CD8-positive, alpha-beta memory T cell (primary cell): ENCODE results near the gene TSPYL6. TPM values are rescaled to one million over a fixed set of nuclear protein-coding genes. Genes with fewer than 3 reads are reported as not detected.

Source experiments
- CTCF ChIA-PET: fragments of 350-600 bp; sonication (Branson Sonifier 250); formaldehyde crosslinking; loops from one replicate; lab custom pipeline; 2021; ENCODE audit warnings: antibody characterized with exemption; lab: Charles Lee
- POLR2A ChIA-PET: fragments of 350-600 bp; sonication (Branson Sonifier 250); formaldehyde crosslinking; loops from one replicate; lab custom pipeline; 2021; ENCODE audit warnings: antibody characterized with exemption; lab: Charles Lee
- DNase-seq, 5 donors: peaks; one replicate each; pipeline versions ENCODE4 v3.0.0 to v3.0.0-alpha.2; 2020 to 2022; ENCODE audit warnings: mixed read lengths in 1 of 5
- H3K27ac ChIP-seq: one replicate; pipeline ENCODE4 v1.7.0; 2013; ENCODE audit warnings: low read depth, mild to moderate bottlenecking, low read length, moderate library complexity
- H3K27me3 ChIP-seq: 2 replicates; pipeline ENCODE4 v1.7.0; 2013; ENCODE audit warnings: low read length, mild to moderate bottlenecking; ENCODE audit not compliant: insufficient read depth, poor library complexity, severe bottlenecking
- H3K36me3 ChIP-seq: 2 replicates; pipeline ENCODE4 v1.7.0; 2013; ENCODE audit warnings: mild to moderate bottlenecking, low read length, moderate library complexity; ENCODE audit not compliant: insufficient read depth
- H3K4me1 ChIP-seq: 2 replicates; pipeline ENCODE4 v1.7.0; 2013; ENCODE audit warnings: mild to moderate bottlenecking, low read length, moderate library complexity; ENCODE audit not compliant: insufficient read depth
- H3K4me3 ChIP-seq: 2 replicates; pipeline ENCODE4 v1.7.0; 2013; ENCODE audit warnings: mild to moderate bottlenecking, low read length
- H3K9me3 ChIP-seq: 2 replicates; pipeline ENCODE4 v1.7.0; 2013; ENCODE audit warnings: mild to moderate bottlenecking, low read length
- H3K27ac Mint-ChIP-seq, 8 donors: one replicate each; pipeline ENCODE4 v1.8.0; 2020 to 2021; ENCODE audit warnings: mixed read lengths in 8 of 8, mild to moderate bottlenecking in 6 of 8, inconsistent platforms in 3 of 8, moderate library complexity in 3 of 8
- H3K27me3 Mint-ChIP-seq, 2 donors: one replicate each; pipeline ENCODE4 v1.8.0; 2020 to 2021; ENCODE audit warnings: mixed read lengths in 2 of 2, mild to moderate bottlenecking in 1 of 2, moderate library complexity in 1 of 2
- H3K36me3 Mint-ChIP-seq, 3 donors: one replicate each; pipeline ENCODE4 v1.8.0; 2020 to 2021; ENCODE audit warnings: mixed read lengths in 3 of 3, inconsistent platforms in 1 of 3, mild to moderate bottlenecking in 1 of 3
- H3K4me1 Mint-ChIP-seq, 3 donors: one replicate each; pipeline ENCODE4 v1.8.0; 2020 to 2021; ENCODE audit warnings: mixed read lengths in 3 of 3, inconsistent platforms in 1 of 3, mild to moderate bottlenecking in 1 of 3
- H3K4me3 Mint-ChIP-seq, 7 donors: one replicate each; pipeline ENCODE4 v1.8.0; 2020 to 2021; ENCODE audit warnings: mixed read lengths in 7 of 7, mild to moderate bottlenecking in 6 of 7, moderate library complexity in 4 of 7, inconsistent platforms in 2 of 7
- H3K9me3 Mint-ChIP-seq, 5 donors: one replicate each; pipeline ENCODE4 v1.8.0; 2020 to 2022; ENCODE audit warnings: mixed read lengths in 5 of 5, mild to moderate bottlenecking in 3 of 5, moderate library complexity in 2 of 5, inconsistent platforms in 1 of 5
- polyA plus RNA-seq: library from polyadenylated mRNA; unstranded; fragments of 300-500 nt; fragmentation: Illumina TruSeq; gene quantifications from one replicate; pipeline ENCODE4 v1.2.3, GENCODE V29; 2021
- total RNA-seq, 2 experiments: library from RNA; stranded (reverse); gene quantifications; one replicate each; pipeline ENCODE4 v1.2.3, GENCODE V29; 2021

Gene TSPYL6
- total and polyA plus RNA-seq, 3 experiments from 2014 or later, result not detected

DNA sequence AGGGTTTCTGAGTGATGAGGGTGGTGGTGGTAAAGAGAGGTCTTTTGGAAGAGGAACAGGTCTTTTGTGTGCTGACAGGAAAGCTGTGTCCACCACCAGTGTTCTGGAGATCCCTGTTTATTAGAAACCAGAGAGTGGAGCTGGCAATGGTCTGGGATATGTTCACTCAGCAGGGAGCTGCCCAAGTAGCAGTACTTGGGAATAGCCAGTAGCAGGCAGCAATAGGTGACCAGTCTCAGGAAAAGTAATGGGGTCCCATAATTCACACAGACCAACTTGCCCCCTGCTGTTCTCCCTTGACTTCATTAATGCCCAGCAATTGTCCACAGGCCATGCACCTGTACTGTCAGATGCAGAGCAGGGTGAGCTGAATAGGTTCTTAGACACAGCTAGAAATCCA, 1.8 kb downstream of the TSPYL6 start:
- Mint-ChIP-seq H3K27me3 (no peaks in the 10 kb centered on the region), H3K9me3 (peaks cover 0 to 4% (median 0%) of the 10 kb centered on the region in 5 donors), H3K27ac (peak overlapping the region in 1 of 8 donors; percentile 28), H3K4me3 (no peak overlapping the region), H3K4me1 (no peaks in the 10 kb centered on the region), H3K36me3 (peaks cover 8 to 30% (median 20%) of the 10 kb centered on the region in 3 donors)
- POLR2A ChIA-PET, result no interaction called here
- no peak for DNase-seq
- Histone ChIP-seq H3K36me3 (no peaks in the 10 kb centered on the region), H3K27me3 (no peaks in the 10 kb centered on the region), H3K27ac (no peak overlapping the region), H3K9me3 (no peaks in the 10 kb centered on the region), H3K4me1 (no peaks in the 10 kb centered on the region), H3K4me3 (no peak overlapping the region)
- CTCF ChIA-PET, result no interaction called here

DNA sequence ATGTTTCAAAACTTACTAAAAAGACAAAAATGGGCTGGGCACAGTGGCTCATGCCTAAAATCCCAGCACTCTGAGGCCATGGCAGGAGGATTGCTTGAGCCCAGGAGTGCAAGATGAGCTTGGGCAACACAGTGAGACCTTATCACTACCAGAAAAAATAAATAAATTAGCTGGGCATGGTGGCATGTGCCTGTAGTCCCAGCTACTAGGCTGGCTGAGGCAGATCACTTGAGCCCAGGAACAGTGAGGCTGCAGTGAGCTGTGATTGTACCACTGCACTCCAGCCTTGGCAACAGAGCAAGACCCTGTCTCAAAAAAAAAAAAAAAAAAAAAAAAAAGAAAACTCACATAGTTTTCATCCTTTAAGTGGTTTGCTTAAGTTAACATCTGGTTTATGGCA, 6.4 kb downstream of the TSPYL6 start:
- Histone ChIP-seq H3K27me3 (no peaks in the 10 kb centered on the region), H3K9me3 (no peaks in the 10 kb centered on the region), H3K4me1 (no peaks in the 10 kb centered on the region), H3K36me3 (no peaks in the 10 kb centered on the region), H3K4me3 (no peak overlapping the region), H3K27ac (no peak overlapping the region)
- Mint-ChIP-seq H3K36me3 (peaks cover 4 to 46% (median 17%) of the 10 kb centered on the region in 3 donors), H3K9me3 (peaks cover 0 to 6% (median 0%) of the 10 kb centered on the region in 5 donors), H3K27me3 (no peaks in the 10 kb centered on the region), H3K27ac (no peak overlapping the region), H3K4me1 (no peaks in the 10 kb centered on the region), H3K4me3 (no peak overlapping the region)
- CTCF ChIA-PET, result no interaction called here
- POLR2A ChIA-PET, result no interaction called here
- DNase-seq, result no peak

DNA sequence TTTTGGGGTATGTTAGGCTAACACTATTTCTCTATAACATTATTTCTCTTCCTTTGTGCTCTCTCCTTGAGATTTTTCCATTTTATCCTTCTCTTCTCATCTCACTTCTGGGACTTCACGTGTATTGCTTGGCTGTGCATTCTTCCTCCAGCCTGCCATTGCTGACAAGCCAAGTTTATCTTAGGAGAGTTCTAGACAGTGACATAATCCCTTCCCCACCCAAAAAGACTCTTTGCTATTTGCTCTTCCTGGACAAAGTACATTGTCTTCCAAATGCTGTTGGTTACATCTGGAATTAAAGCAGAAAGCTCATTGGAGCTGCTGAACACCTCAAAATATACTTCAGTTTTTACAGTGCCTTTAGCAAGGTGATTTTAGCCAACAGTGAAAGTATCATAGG, 8.9 kb downstream of the TSPYL6 start:
- H3K9me3 ChIP-seq, result no peaks in the 10 kb centered on the region
- Mint-ChIP-seq H3K36me3 (peaks cover 0 to 24% (median 1%) of the 10 kb centered on the region in 3 donors), H3K27ac (no peak overlapping the region), H3K4me3 (no peak overlapping the region), H3K27me3 (no peaks in the 10 kb centered on the region), H3K4me1 (no peaks in the 10 kb centered on the region), H3K9me3 (peaks cover 0 to 5% (median 0%) of the 10 kb centered on the region in 5 donors)
- no peak overlapping the region for H3K27ac ChIP-seq
- H3K36me3 ChIP-seq, result no peaks in the 10 kb centered on the region
- ChIA-PET POLR2A (no interaction called here), CTCF (no interaction called here)
- no peaks in the 10 kb centered on the region for H3K27me3 ChIP-seq
- no peak for DNase-seq
- no peaks in the 10 kb centered on the region for H3K4me1 ChIP-seq
- no peak overlapping the region for H3K4me3 ChIP-seq

DNA sequence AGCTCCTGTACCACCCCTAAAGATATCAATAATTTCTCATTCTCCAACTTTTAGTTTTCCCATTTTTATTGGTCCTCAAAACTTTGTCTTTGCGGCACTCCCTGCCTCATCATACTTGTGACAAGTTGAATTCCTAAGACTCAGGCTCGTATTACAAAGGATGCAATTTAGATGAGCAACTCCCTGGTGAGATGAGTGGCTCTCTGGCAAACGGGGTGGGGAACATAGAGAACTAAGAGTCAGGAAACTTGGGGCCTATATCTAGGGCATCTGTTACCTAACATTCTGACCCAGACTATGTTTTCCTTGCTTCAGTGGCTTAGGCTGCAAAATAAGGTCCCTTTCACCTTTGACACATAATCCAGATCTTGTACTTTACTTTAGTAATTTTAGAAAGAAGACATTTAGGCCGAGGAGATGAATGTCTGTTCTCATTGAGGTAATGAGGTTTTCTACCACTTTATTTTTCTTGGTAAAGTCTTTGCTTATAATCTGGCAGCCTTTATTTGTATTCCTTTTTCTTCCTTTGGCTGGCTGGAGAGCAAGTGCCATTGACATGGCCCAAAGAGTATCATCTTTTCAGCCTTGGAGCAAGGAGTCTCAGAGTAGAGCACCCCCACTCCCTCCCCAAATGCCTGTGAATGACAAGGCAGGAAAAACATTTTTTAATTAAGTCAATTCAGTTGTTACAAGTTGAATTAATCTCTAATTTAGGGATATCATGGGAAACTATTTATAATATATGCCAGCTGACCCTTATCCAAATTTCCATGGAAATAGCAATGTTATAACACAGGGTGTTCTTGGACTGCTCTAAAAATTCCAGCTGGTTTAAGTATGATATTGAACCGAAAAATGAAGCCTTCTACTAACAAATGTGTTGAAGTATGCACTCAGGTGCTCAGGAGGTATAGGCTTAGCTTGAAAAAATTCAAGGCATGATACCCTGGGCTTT, 15.2 kb downstream of the TSPYL6 start:
- Mint-ChIP-seq H3K27me3 (no peaks in the 10 kb centered on the region), H3K4me3 (no peak overlapping the region), H3K36me3 (peaks cover 5 to 36% (median 8%) of the 10 kb centered on the region in 3 donors), H3K27ac (no peak overlapping the region), H3K4me1 (no peaks in the 10 kb centered on the region), H3K9me3 (peaks cover 0 to 5% (median 1%) of the 10 kb centered on the region in 5 donors)
- no peak for DNase-seq
- no peak overlapping the region for H3K4me3 ChIP-seq
- H3K4me1 ChIP-seq, result no peaks in the 10 kb centered on the region
- ChIA-PET CTCF (no interaction called here), POLR2A (no interaction called here)
- H3K27me3 ChIP-seq, result no peaks in the 10 kb centered on the region
- H3K9me3 ChIP-seq, result no peaks in the 10 kb centered on the region
- no peak overlapping the region for H3K27ac ChIP-seq
- H3K36me3 ChIP-seq, result no peaks in the 10 kb centered on the region

DNA sequence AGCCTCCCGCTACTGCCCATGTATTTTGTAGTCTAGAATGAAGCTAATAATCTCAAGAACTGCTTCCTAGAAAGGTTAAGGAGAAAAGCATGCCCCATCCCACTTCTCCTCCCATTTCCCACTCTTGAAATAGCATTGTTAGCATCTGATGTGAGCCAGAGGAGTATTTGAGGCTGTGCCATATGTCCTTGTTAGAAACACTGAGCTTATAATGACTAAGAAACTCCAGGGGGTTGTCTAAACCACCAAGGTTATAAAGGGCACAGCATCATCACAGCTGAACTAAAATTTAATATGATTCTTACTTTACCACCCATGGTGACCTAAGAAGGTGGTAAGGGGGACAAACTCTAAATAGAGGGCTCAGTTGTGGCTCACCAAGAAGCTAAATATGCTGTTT, 16.6 kb downstream of the TSPYL6 start:
- H3K4me3 Mint-ChIP-seq, result no peak overlapping the region
- ChIA-PET CTCF (no interaction called here), POLR2A (no interaction called here)
- Histone ChIP-seq H3K4me1 (no peaks in the 10 kb centered on the region), H3K36me3 (no peaks in the 10 kb centered on the region), H3K9me3 (no peaks in the 10 kb centered on the region), H3K27me3 (no peaks in the 10 kb centered on the region), H3K27ac (no peak overlapping the region), H3K4me3 (no peak overlapping the region)
- no peaks in the 10 kb centered on the region for H3K4me1 Mint-ChIP-seq
- no peak overlapping the region for H3K27ac Mint-ChIP-seq
- H3K27me3 Mint-ChIP-seq, result no peaks in the 10 kb centered on the region
- peaks cover 5 to 25% (median 8%) of the 10 kb centered on the region in 3 donors for H3K36me3 Mint-ChIP-seq
- peaks cover 0 to 3% (median 0%) of the 10 kb centered on the region in 5 donors for H3K9me3 Mint-ChIP-seq
- DNase-seq, result no peak

DNA sequence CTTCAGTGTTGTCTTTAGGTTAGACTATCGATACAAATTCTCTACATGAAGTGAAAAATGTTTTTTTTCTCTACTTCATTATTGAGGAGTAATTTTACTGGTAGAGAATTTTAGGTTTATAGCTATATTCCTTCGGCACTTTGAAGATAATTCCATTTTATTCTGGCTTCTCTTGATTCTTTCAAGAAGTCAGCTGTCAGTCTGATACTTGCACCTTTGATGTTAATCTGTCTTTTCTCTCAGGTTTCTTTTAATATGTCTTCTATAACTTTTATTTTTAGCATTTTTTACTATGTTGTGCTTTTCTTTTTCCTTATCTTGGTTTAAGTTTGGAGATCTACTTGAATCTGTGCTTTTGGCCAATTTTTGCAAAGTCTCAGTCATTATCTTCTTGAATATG, 18.6 kb downstream of the TSPYL6 start:
- no peaks in the 10 kb centered on the region for H3K9me3 ChIP-seq
- Mint-ChIP-seq H3K36me3 (peaks cover 5 to 35% (median 12%) of the 10 kb centered on the region in 3 donors), H3K27ac (no peak overlapping the region), H3K4me1 (no peaks in the 10 kb centered on the region), H3K27me3 (no peaks in the 10 kb centered on the region), H3K9me3 (peaks cover 0 to 8% (median 1%) of the 10 kb centered on the region in 5 donors), H3K4me3 (no peak overlapping the region)
- no peaks in the 10 kb centered on the region for H3K36me3 ChIP-seq
- H3K4me1 ChIP-seq, result no peaks in the 10 kb centered on the region
- no peak for DNase-seq
- ChIA-PET POLR2A (no interaction called here), CTCF (no interaction called here)
- H3K27me3 ChIP-seq, result no peaks in the 10 kb centered on the region
- H3K27ac ChIP-seq, result no peak overlapping the region
- H3K4me3 ChIP-seq, result no peak overlapping the region

DNA sequence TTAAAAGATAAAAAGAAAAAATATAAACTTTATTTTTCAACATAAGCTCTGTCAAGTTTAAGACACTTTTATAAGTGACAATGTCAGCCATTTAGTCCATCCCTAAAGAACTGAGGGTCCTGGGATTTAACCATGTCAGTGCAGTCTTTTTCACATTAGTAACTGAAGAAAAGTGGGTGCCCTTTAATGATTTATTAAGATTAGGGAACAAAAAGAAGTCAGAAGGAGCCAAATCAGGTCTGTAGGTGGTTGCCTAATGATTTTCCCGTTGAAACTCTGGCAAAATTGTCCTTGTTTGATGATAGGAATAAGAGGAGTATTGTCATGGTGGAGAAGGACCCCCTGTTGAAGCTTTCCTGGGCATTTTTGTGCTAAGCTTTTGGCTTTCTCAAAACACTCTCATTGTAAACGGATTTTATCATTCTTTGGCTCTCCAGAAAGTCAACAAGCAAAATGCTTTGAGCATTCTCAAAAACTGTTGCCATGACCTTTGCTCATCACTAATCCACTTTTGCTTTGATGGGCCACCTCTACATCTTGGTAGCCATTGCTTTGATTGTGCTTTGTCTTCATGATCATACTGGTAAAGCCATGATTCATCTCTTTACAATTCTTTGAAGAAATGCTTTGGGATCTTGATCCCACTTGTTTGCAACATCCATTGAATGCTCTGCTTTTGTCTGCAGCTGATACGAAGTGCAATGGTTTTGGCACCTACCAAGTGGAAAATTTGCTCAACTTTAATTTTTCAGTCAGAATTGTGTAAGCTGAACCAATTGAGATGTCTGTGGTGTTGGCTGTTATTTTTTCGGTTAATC, 22.0 kb downstream of the TSPYL6 start:
- Histone ChIP-seq H3K27me3 (no peaks in the 10 kb centered on the region), H3K9me3 (no peaks in the 10 kb centered on the region), H3K4me1 (no peaks in the 10 kb centered on the region), H3K27ac (no peak overlapping the region), H3K36me3 (no peaks in the 10 kb centered on the region), H3K4me3 (no peak overlapping the region)
- Mint-ChIP-seq H3K9me3 (peaks cover 0 to 12% (median 1%) of the 10 kb centered on the region in 5 donors), H3K36me3 (peaks cover 5 to 37% (median 11%) of the 10 kb centered on the region in 3 donors), H3K4me1 (no peaks in the 10 kb centered on the region), H3K27ac (no peak overlapping the region), H3K27me3 (no peaks in the 10 kb centered on the region), H3K4me3 (no peak overlapping the region)
- no peak for DNase-seq
- CTCF ChIA-PET, result no interaction called here
- POLR2A ChIA-PET, result no interaction called here

DNA sequence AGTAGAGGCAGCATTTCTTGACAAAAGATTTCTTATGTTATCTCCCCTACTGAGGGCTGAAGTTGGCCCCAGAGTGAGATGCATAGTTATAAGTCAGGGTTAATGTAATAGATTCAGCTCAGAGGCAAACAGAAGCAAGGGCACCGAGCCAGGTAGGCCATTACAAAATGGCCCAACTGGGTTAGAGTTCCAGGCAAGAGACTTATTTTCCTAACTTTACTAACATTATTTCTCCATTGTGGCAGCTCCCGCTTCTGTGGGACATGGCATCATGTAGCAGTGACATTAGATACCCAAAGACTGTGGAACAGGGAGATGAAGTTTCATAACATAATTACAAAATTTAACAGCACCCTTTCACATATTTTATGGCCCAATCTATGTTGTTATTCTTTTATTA, 27.1 kb downstream of the TSPYL6 start:
- Mint-ChIP-seq H3K27me3 (no peaks in the 10 kb centered on the region), H3K27ac (peak overlapping the region in 1 of 8 donors; percentile 31), H3K9me3 (peaks cover 0 to 9% (median 0%) of the 10 kb centered on the region in 5 donors), H3K36me3 (peaks cover 4 to 17% (median 4%) of the 10 kb centered on the region in 3 donors), H3K4me3 (no peak overlapping the region), H3K4me1 (no peaks in the 10 kb centered on the region)
- ChIA-PET POLR2A (no interaction called here), CTCF (no interaction called here)
- Histone ChIP-seq H3K4me3 (no peak overlapping the region), H3K27ac (no peak overlapping the region), H3K4me1 (no peaks in the 10 kb centered on the region), H3K27me3 (no peaks in the 10 kb centered on the region), H3K36me3 (no peaks in the 10 kb centered on the region), H3K9me3 (no peaks in the 10 kb centered on the region)
- no peak for DNase-seq
